ENCODE data around the gene PCDH20.

DNA sequence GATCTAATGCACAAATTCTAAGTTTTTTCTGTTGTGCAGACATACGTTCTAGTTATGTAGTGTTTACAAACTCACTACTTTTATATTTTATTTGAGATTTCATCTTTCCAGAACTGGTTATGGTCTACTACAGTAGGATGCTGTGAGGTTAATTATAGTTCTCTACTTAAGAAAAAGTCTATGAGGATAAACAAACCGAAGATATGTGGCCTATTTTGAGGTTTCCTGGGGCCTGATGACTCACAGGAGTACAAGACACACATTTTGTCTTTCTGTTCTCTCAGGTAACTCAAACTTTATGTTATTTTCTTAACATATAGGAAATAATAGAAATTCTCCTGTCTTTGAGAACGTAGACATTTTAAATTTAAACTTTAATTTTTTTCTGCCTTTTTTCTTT is 45.1 kb downstream of the PCDH20 start:
- TF ChIP-seq POLR2AphosphoS5 (IDR thresholded peaks at IDR 0.05; ENCODE audit: low read depth) (no peak), CTCF (IDR thresholded peaks at IDR 0.05; ENCODE audit: insufficient read depth, low read length) (no peak), REST (IDR thresholded peaks at IDR 0.05; ENCODE audit: insufficient replicate concordance, low read depth) (no peak), SPI1 (IDR thresholded peaks at IDR 0.05; ENCODE audit: borderline replicate concordance, low read depth) (no peak)
